ENCODE results near the gene FSIP2.
"Not testable (repeated sequence)": the region's sequence is repeated elsewhere in the genome, so short reads cannot be mapped to it uniquely, and the experiment has no call there.

Gene FSIP2

GRCh38 chr2:185796758-185797157 lies 58.2 kb downstream of the FSIP2 start:
- no peak for DNase-seq (ENCODE audit: low read depth in 4 of 4, low spot score in 1 of 4)

- DNase-seq (ENCODE audit: low read depth in 4 of 4, low spot score in 1 of 4) = no peak
These were observed 64.3 kb downstream of the FSIP2 start for GRCh38 chr2:185802926-185803325.

- DNase-seq (ENCODE audit: low read depth in 4 of 4, low spot score in 1 of 4) = no peak
These were observed 68.2 kb downstream of the FSIP2 start for GRCh38 chr2:185806783-185807182.

- no peak for DNase-seq (ENCODE audit: low read depth in 4 of 4, low spot score in 1 of 4)
These were observed 68.7 kb downstream of the FSIP2 start for GRCh38 chr2:185807351-185807750.

GRCh38 chr2:185811580-185811979 lies 73.0 kb downstream of the FSIP2 start:
- no peak for DNase-seq (ENCODE audit: low read depth in 4 of 4, low spot score in 1 of 4)

- DNase-seq (ENCODE audit: low read depth in 4 of 4, low spot score in 1 of 4) = no peak
These were observed 75.1 kb downstream of the FSIP2 start for GRCh38 chr2:185813707-185814106.

- no peak for DNase-seq (ENCODE audit: low read depth in 4 of 4, low spot score in 1 of 4)
These were observed 79.4 kb downstream of the FSIP2 start for GRCh38 chr2:185817991-185818390.

GRCh38 chr2:185821467-185821866 lies 82.9 kb downstream of the FSIP2 start:
- DNase-seq (ENCODE audit: low read depth in 4 of 4, low spot score in 1 of 4) = no peak

- DNase-seq (ENCODE audit: low read depth in 4 of 4, low spot score in 1 of 4) = no peak
These were observed 85.2 kb downstream of the FSIP2 start for GRCh38 chr2:185823773-185824172.

GRCh38 chr2:185825557-185825956 lies 87.0 kb downstream of the FSIP2 start:
- DNase-seq (ENCODE audit: low read depth in 4 of 4, low spot score in 1 of 4) = no peak

GRCh38 chr2:185828326-185828725 lies 89.7 kb downstream of the FSIP2 start:
- no peak for DNase-seq (ENCODE audit: low read depth in 4 of 4, low spot score in 1 of 4)

GRCh38 chr2:185833864-185834263 lies 95.3 kb downstream of the FSIP2 start:
- no peak for DNase-seq (ENCODE audit: low read depth in 4 of 4, low spot score in 1 of 4)

- no peak for DNase-seq (ENCODE audit: low read depth in 4 of 4, low spot score in 1 of 4)
These were observed 97.4 kb downstream of the FSIP2 start for GRCh38 chr2:185835974-185836373.

GRCh38 chr2:185854885-185855284 lies 116.3 kb downstream of the FSIP2 start:
- DNase-seq (ENCODE audit: low read depth in 4 of 4, low spot score in 1 of 4) = no peak

- DNase-seq (ENCODE audit: low read depth in 4 of 4, low spot score in 1 of 4) = no peak
These were observed 119.1 kb downstream of the FSIP2 start for GRCh38 chr2:185857691-185858090.

GRCh38 chr2:185859506-185859905 lies 120.9 kb downstream of the FSIP2 start:
- DNase-seq (ENCODE audit: low read depth in 4 of 4, low spot score in 1 of 4) = no peak

GRCh38 chr2:185860321-185860720 lies 121.7 kb downstream of the FSIP2 start:
- DNase-seq (ENCODE audit: low read depth in 4 of 4, low spot score in 1 of 4) = no peak

- no peak for DNase-seq (ENCODE audit: low read depth in 4 of 4, low spot score in 1 of 4)
These were observed 124.2 kb downstream of the FSIP2 start for GRCh38 chr2:185862657-185863398.

GRCh38 chr2:185864468-185865260 lies 126.1 kb downstream of the FSIP2 start:
- not testable (repeated sequence) for DNase-seq (ENCODE audit: low read depth in 4 of 4, low spot score in 1 of 4)

- no peak for DNase-seq (ENCODE audit: low read depth in 4 of 4, low spot score in 1 of 4)
These were observed 136.7 kb downstream of the FSIP2 start for GRCh38 chr2:185875136-185875931.

- DNase-seq (ENCODE audit: low read depth in 4 of 4, low spot score in 1 of 4) = no peak
These were observed 137.6 kb downstream of the FSIP2 start for GRCh38 chr2:185876234-185876633.

GRCh38 chr2:185880396-185880795 lies 141.8 kb downstream of the FSIP2 start:
- DNase-seq (ENCODE audit: low read depth in 4 of 4, low spot score in 1 of 4) = no peak
